HG02623 (cell line): ENCODE results near the gene TRIM61.

ENCODE experiments used
- ATAC-seq: cut with Tn5 transposase; IDR thresholded peaks from one replicate; pipeline ENCODE4 v1.9.1; 2021; ENCODE audit warnings: moderate library complexity; ENCODE audit not compliant: unreplicated experiment

Gene TRIM61

DNA sequence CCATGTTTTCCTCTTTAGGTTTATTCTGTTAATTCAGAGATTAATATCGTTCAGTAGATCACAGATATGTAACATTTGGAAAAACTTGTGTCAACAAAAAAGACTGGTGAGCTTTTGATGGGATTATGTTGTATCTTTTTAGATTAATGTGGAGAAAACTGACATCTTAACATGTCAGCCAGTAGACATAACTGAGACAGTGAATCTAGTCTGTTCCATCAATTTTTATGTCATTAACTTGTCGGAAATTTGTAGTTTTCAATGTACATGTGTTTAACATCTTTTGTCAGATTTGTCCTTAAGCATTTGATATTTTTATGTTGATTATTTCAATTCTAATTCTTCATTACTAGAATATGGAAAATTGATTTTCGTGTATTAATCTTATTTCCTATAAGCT, 58.5 kb downstream of the TRIM61 start:
- no peak for ATAC-seq
